COLO668 (cell line): ENCODE measurements around the gene POTEC.
"Not testable (repeated sequence)": the region's sequence is repeated elsewhere in the genome, so short reads cannot be mapped to it uniquely, and the experiment has no call there.

ENCODE experiments used
- DNase-seq: peaks from one replicate; lab custom pipeline; 2025; ENCODE audit not compliant: unreplicated experiment; lab: John Stamatoyannopoulos, UW

The POTEC gene

DNA sequence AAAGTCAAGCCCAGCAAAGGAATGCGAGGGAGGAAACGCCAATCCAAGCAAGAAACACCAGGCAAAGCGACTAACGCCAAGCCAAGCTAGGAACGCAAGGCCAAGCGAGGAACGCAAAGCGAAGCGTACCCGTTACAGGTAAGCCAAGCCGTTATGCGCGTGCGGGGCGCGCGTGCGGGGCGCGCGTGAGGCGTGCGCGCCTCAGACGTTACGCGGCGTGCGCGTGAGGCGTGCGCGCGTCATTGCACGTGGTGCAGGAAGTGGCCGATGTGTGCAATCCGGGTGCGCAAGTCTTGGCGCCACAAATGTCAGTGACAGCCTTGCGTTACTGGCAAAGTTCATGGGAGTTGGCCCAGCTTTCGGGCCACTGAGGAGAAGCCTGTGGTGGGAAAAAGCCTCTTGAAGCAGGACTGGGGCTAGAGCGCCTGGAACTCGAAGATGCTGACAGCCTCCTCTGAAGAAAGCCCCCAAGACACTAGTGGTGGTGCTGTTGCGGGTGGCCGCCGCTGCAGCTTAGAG lies at the start of gene POTEC:
Gene POTEC, minus strand, starts transcription at position 155 of the 519 bp plus-strand sequence. CDS start 454 bp downstream, outside the sequence.
- not testable (repeated sequence) for DNase-seq

DNA sequence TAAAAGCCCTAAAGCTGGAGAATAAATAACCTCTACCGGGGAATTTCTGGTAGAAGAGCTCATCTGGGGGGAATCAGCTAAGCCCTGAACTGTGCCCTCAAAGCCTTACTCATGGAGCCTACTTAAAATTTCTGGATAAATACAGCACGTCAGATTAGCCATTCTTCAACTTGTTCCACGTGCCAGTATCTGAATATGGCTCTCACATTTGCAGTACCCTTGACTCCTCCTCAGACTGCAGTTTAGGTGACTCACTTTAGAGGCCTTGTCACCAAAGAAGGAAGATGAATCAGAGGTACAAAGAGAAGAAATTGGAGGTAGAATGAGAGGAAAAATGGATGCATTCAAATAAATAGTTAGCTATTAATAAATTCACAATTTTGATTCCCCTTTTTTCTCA lies 34.6 kb upstream of the POTEC start:
- DNase-seq: no peak

DNA sequence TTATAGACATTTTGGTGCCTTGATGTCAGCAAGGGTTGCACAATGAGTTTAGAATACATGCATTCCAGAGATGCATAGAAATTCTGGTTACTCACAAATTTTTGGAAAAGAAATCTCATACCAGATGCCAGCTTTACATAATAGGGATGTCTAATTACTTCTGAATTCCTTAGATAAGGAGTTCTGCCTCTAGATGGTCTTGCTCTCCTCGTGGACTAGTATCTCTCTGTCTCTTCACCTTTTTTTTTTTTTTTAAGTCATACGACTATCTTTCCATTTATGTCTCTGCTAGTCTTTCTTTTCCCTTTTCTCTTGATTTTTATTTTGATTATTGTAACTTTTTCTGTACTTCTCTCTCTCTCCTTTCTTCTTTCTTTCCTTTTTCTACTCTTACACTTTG lies 16.1 kb upstream of the POTEC start:
- DNase-seq: not testable (repeated sequence)

DNA sequence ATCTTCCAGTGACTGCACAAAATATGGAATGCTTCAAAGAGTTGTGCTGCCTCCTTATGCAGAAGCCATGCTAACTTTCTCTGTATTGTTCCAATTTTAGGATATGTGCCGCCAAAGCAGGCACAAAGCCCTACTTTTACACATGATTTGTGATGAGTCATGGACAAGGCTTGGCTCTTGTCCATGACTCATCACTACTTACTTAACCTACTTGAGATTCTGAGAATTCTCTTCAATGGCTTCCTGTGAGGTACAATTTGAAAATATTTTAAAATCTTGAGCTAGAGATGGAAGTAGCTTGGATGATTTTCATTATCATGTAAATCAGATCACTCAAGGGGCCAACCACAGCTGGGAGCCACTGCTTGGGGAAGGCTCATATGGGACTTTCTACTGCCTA lies 11.7 kb downstream of the POTEC start:
- not testable (repeated sequence) for DNase-seq

DNA sequence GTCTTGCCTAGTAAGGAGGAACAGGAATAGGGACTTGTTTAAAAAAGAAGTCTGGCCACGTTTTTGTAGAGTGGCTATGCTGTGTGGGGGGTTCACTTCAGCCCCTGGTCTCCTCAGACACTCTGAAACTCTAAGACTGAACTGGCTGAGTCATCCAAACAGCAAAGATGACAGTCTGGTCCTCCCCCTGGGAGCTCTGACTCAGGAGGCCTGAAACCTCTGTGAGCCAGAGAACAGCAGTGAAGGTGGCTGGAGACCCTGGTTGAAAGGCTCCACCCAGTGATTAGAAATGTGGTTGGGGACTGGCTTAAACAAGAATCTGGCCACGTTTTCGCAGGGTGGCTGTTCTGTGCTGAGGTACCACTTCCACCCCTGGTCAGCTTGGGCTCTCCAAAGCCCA lies 32.7 kb downstream of the POTEC start:
- not testable (repeated sequence) for DNase-seq

DNA sequence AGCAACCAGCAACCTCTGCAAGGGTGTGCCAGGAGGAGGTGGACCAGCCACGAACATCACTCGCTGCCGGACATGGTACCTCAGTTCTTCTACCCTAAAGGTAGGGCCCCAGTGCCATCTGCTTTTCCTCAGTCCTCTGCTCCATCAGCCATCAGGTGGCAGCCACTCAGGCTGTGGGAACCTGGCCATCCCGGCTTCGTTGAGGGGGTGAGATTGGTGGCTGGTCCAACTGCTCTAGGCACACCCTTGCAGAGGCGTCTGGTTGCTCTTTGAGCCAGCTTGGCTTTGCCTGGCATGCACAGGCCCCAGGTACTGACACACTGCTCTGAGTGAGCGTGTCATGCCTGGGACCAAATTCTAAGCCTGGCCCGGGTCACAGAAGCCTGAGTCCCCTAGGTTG lies 39.7 kb downstream of the POTEC start:
- not testable (repeated sequence) for DNase-seq

DNA sequence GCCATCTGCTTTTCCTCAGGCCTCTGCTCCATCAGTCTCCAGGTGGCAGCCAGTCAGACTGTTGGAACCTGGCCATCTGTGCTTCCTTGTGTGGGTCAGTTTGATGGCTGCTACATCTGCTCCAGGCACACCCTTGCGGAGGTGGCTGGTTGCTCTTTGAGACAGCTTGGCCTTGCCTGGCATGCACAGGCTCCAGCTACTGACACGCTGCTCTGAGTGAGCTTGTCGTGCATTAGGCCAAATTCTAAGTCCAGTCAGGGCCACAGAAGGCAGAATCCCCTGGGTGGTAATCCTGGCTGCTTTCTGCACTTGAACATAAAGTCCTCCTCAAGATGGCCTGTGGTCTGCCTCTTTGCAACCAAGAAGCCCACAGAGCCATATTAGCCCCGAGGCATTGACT lies 41.5 kb downstream of the POTEC start:
- not testable (repeated sequence) for DNase-seq

DNA sequence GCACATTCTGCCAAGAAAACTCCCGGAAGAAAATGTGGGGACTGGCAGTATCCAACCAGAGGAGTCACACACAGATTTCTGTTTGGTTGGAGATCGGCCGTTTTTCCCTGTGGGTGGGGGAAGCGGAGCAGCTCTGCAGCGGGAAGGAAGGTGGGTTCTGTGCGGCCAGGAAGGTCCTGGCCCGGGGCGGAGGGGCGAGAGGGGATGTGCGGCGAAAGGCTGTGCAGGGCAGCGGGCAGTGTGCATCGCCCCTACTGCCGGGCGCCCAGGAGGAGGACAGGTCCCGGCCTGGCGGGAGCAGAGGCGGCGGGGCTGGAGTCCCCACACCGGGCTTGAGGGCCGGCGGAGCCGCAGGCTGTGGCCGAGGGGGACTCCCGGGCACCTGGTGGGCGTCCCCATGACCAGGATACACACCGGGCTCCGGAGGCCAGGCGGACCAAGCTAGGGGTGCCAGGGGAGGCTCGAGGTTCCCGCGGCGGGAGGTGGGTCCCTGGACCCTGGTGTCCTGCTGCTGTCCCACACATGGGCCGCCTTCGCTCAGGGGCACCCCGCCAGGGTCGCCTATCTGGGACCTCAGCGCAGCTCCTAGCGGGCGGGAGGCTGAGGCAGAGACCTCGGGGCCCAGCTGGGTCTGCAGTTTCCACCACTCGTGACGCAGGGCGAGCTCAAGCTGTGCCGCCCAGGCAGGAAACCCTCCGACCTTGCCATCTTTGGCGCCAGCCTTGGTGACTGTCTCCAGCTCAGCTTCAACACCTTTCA lies 54.0 kb downstream of the POTEC start:
- DNase-seq: not testable (repeated sequence)

DNA sequence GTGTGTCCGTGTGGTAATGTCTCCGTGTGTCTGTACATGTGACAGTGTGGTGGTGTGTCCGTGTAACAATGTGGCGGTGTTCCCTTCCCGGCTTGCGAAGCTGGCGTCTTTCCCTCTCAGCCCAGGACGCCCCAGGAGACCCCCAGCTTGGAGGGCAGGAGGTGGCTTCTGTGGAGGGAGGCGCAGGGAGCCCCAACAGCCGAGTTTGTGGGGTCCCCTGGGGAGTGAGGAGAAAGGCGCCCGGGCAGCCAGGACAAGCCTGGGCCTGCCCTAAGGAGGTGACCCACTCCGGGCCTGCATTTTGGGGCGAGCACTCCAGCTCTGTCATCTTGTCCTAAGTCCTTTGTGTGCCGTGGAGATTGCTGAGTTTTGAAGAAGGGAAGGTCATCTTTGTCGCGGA lies 54.6 kb downstream of the POTEC start:
- DNase-seq: not testable (repeated sequence)

DNA sequence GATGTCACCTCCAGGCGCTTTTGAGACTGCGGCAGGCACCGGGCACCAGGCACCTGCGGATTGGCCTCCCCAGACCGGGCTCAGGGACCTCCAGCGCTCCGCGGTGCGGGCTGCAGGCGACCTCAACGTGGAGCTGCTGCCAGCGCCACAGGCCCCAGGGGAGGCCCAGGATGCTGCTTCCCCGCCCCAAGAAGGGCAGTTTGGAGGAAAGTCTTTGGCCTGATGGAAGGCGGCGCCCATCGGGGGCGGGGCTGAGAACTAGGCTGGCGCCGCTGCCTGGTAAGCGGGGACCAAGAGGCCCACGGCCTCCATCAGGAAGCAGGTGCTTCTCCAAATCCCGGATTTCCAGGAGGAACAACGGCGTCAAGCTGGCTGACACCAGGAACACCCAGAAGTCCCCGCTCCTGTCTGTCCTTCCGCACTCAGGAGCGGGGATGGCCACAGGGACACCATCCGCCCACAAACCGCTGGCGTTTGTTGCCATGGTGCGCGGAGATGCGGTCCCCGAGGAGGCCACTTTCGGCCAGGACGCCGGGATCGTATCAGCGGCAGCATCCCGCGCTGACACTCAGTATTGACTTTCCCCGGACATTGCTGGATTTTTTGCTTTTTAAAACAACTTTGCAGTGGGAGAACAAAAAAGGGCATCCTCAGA lies 56.3 kb downstream of the POTEC start:
- not testable (repeated sequence) for DNase-seq

DNA sequence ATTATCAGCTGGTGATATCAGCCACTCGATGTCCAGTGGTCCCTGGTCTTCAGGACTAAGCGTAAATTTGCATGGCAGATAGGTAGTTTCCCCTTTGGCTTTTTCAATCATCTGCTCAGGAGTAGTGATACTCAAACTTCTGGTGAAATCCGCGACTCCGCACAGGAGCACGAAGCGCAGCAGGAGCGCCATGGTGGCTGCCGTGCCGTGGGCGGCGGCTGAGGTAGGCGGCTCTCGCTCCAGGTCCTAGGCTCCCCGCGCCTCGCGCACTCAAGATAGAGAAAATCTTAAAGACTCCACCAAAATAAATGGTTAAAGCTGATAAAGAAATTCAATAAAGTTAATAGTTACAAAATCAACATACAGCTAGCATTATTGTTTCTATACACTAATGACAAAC lies 64.3 kb downstream of the POTEC start:
- not testable (repeated sequence) for DNase-seq

DNA sequence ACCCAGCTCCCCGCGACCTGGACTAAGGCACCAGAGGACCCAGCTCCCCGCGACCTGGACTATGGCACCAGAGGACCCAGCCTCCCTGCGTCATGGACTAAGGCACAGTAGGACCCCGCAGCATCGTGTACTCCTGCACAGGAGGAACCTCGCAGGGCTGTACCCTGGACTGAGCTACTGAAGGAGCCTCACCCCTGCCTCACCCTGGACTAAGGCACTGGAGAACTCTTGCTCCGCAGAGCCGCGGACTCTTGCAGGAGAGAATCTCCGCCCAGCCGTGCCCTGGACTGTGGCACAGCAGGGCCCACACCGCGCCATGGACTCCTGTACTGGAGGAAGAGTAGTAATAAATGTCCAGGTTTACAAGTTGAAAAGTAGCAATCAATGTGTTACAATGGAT lies 67.9 kb downstream of the POTEC start:
- not testable (repeated sequence) for DNase-seq

DNA sequence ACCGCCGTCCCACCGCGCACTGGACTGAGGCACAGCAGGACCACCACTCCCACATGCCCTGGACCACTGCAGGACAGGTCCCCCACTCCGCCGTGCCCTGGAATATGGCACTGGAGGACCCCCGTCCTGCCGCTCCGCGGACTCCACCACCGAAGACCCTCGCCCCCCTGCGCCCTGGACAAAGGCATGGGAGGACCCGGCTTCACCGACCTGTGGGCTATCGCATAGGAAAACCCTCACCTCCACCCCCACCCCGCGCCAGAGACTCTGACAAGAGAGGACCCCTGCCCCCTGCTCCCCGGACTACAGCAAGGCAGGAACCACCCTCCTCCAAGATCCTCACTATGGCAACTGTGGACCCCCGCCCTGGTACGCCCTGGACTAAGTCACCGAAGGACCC lies 68.6 kb downstream of the POTEC start:
- not testable (repeated sequence) for DNase-seq

DNA sequence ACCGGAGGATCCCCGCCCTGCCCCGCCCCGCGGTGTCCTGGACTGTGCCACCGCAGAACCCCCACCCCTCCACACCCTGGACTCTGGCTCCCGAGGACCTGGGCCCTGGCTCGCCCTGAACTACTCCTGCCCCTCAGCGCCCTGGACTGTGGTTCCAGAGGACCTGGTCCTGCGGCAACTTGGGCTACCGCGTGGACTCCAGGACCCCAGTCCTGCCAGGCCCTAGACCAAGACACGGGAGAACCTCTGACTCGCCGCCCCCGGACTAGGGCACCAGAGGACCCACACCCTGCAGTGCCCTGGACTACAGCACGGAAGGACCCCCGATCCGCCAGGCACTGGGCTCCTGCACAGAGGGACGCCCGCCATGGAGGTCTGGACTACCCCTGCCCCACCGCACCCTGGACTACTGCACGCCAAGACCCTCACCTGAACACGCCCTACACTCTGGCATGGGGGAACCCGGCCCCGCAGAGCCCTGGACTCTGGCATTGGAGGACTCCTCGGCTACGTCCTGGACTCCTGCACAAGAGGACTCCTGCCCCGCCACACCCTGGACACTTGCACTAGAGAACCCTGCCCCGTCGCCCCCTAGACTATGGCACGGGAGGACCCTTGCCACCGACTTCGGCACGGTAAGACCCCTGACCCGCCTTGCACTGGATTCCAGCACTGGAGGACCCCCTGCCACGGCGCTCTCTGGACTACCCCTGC lies 69.2 kb downstream of the POTEC start:
- DNase-seq: not testable (repeated sequence)

DNA sequence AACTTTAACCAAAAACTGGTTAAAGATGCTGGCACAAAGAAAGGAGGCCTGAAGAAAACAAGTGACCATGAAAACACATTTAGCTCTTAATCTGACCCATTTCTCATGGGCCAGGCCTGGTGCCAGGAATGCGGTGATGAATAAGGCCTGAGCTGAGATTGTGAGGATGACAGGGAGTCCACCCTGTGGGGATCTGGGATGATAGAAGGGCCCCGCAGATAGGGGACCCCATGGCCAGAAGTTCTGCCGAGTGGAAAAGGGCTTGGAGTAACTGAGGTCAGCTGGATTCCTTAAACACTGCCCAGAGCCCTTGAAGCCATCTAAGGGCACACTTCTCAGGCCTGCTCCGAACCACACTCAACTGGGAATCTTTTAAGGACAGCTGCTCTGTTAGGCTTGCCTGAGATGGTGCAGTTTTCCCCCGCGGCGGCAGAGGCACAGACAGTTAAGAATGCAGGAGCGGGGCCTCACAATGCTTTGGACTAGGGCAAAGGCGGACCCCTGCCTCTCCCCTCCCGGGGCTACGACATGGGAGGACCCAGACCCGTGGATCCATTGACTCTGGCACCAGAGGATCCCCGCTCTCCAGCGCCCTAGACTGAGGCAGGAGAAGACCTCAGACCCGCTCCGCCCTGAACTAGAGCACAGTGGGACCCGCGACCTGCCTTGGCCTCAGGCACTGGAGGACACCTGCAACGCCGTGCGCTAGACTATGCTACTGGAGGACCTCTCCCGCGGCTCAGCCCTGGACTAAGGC lies 70.0 kb downstream of the POTEC start:
- not testable (repeated sequence) for DNase-seq

DNA sequence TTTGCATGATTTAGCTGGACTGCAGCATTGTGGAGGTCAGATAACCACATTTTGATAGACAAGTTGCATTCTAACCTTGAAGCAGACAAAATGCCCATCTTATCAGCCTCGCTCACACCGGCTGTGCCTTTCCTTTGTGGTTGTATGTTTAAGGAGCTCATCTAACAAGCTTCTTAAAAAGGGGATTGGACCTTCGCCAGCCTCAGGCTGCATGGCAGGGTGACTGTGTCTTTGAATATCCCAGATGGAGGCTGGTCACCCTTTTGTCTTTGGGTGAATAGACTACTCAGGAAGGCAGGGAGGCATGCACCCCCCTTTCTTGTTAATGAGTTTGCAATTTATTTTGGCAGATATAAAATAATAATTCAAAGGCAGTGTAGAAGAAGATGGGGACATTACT lies 72.1 kb downstream of the POTEC start:
- not testable (repeated sequence) for DNase-seq

DNA sequence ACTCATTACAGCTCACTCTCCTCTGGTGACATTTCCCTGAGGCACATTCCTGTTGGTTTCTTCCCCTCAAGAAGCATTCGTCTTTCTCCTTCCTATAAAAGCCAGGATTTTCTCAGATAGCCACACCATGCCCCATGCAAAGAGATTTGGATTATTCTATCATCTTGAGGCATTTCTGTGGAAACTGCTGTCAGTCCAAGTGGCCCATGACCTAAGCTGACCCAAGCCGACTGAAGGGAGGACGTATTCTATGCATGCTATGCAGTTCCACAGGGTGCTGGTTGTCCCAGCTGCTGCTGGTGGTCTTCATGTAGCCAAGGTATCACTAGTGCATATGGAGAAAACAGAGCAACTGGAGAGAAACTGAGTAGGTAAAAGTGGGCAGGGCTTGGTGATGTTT lies 73.0 kb downstream of the POTEC start:
- DNase-seq: not testable (repeated sequence)

DNA sequence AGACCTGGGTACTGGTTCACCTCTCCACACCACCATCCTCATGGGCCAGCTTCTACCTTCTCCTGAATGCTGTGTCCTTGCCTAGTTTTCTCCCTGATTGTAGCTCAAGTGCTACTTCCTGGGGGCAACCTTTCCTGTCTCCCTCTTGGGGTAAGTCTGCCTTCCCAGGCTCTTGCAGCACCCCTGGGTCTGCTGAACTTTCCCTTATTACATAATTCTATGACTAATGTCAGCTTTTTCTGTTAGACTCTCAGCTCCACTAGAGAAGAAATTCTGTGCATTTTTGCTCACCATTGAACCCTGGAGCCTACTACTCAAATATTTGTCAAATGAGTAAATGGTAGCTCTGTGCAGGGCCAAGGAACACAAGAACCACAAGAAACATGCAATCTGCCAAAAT lies 73.4 kb downstream of the POTEC start:
- not testable (repeated sequence) for DNase-seq

DNA sequence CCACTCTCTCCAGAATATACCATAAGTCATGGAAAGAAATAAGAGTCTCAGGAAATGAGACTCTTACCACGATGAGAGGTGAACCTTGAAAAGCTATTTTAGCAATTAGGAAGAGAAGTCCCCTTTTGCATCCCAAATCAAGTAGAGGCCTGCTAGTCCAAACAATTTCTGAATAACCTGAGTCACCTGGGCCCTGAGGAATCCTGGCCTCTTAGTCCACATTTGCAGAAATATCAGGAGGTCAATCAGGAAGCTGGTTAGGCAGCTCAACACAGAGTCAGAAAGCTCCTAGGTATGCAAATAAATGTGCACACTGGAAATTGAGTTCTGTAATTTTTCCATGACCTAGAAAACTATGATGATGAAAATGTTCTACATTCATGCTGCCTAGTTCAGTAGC lies 77.4 kb downstream of the POTEC start:
- DNase-seq: not testable (repeated sequence)
